H9 (cell line): ENCODE results near the gene ZNF224. TPM values are rescaled to one million over a fixed set of nuclear protein-coding genes. Genes with fewer than 3 reads are reported as not detected.

ENCODE experiments used
- DNase-seq: peaks from one replicate; pipeline ENCODE4 v3.0.0-alpha.2; 2017
- H2AFZ ChIP-seq: one replicate; pipeline ENCODE4 v1.6.1; 2013; ENCODE audit warnings: mild to moderate bottlenecking, low read length, control low read depth, moderate library complexity
- H2AK5ac ChIP-seq: 2 replicates; pipeline ENCODE4 v1.6.1; 2013; ENCODE audit warnings: low read length, control low read depth, mixed read lengths; ENCODE audit not compliant: insufficient read length
- H2BK120ac ChIP-seq: one replicate; pipeline ENCODE4 v1.6.1; 2013; ENCODE audit warnings: low read depth, mild to moderate bottlenecking, low read length, control low read depth, inconsistent platforms; ENCODE audit not compliant: poor library complexity, severe bottlenecking
- H2BK12ac ChIP-seq: 2 replicates; pipeline ENCODE4 v1.6.1; 2013; ENCODE audit warnings: low read length, control low read depth, mixed read lengths, low read depth; ENCODE audit not compliant: insufficient read length
- H2BK15ac ChIP-seq: 2 replicates; pipeline ENCODE4 v1.6.1; 2013; ENCODE audit warnings: low read depth, low read length, control low read depth
- H2BK20ac ChIP-seq: one replicate; pipeline ENCODE4 v1.6.1; 2013; ENCODE audit warnings: low read depth, mild to moderate bottlenecking, low read length, control low read depth, inconsistent platforms; ENCODE audit not compliant: poor library complexity, severe bottlenecking
- H2BK5ac ChIP-seq: 2 replicates; pipeline ENCODE4 v1.6.1; 2013; ENCODE audit warnings: low read length, control low read depth, mixed read lengths; ENCODE audit not compliant: insufficient read length
- H3K14ac ChIP-seq: 2 replicates; pipeline ENCODE4 v1.6.1; 2013; ENCODE audit warnings: low read length, control low read depth; ENCODE audit not compliant: insufficient read depth
- H3K18ac ChIP-seq: 2 replicates; pipeline ENCODE4 v1.6.1; 2013; ENCODE audit warnings: low read depth, mild to moderate bottlenecking, mixed read lengths, low read length, control low read depth; ENCODE audit not compliant: insufficient read length
- H3K23ac ChIP-seq: 2 replicates; pipeline ENCODE4 v1.6.1; 2013; ENCODE audit warnings: low read length, control low read depth, mixed read lengths, low read depth; ENCODE audit not compliant: insufficient read length
- H3K23me2 ChIP-seq: 2 replicates; pipeline ENCODE4 v1.6.1; 2013; ENCODE audit warnings: low read depth, mild to moderate bottlenecking, mixed read lengths, low read length, control low read depth; ENCODE audit not compliant: insufficient read length, poor library complexity, severe bottlenecking
- H3K27ac ChIP-seq: 2 replicates; pipeline ENCODE4 v1.5.1; 2013; ENCODE audit warnings: low read length, control low read depth, mixed read lengths, low read depth; ENCODE audit not compliant: insufficient read length
- H3K27me3 ChIP-seq: 2 replicates; pipeline ENCODE4 v1.6.1; 2013; ENCODE audit warnings: low read length, control low read depth, inconsistent platforms; ENCODE audit not compliant: insufficient read depth
- H3K4ac ChIP-seq: 2 replicates; pipeline ENCODE4 v1.6.1; 2013; ENCODE audit warnings: low read depth, mild to moderate bottlenecking, control low read depth, inconsistent platforms, low read length, moderate library complexity
- H3K4me1 ChIP-seq: 2 replicates; pipeline ENCODE4 v1.6.1; 2013; ENCODE audit warnings: low read length, control low read depth, inconsistent platforms; ENCODE audit not compliant: insufficient read depth
- H3K4me2 ChIP-seq: 2 replicates; pipeline ENCODE4 v1.6.1; 2013; ENCODE audit warnings: low read length, control low read depth, mixed read lengths; ENCODE audit not compliant: insufficient read length, insufficient read depth
- H3K56ac ChIP-seq: 2 replicates; pipeline ENCODE4 v1.6.1; 2013; ENCODE audit warnings: low read depth, mild to moderate bottlenecking, mixed read lengths, low read length, control low read depth; ENCODE audit not compliant: insufficient read length
- H3K79me1 ChIP-seq: 2 replicates; pipeline ENCODE4 v1.6.1; 2013; ENCODE audit warnings: low read depth, mild to moderate bottlenecking, moderate library complexity, low read length, control low read depth, inconsistent platforms; ENCODE audit not compliant: insufficient read depth, poor library complexity, severe bottlenecking
- H3K79me2 ChIP-seq: 2 replicates; pipeline ENCODE4 v1.6.1; 2013; ENCODE audit warnings: low read length, control low read depth, inconsistent platforms; ENCODE audit not compliant: insufficient read depth
- H3K9ac ChIP-seq: 2 replicates; pipeline ENCODE4 v1.6.1; 2013; ENCODE audit warnings: low read length, control low read depth, mixed read lengths; ENCODE audit not compliant: insufficient read length; ENCODE audit errors: extremely low read depth
- H3K9me3 ChIP-seq: one replicate; pipeline ENCODE4 v1.6.1; 2013; ENCODE audit warnings: low read depth, low read length, inconsistent platforms; ENCODE audit not compliant: control insufficient read depth
- H3T11ph ChIP-seq: one replicate; pipeline ENCODE4 v1.6.1; 2013; ENCODE audit warnings: mild to moderate bottlenecking, low read length, control low read depth, inconsistent platforms
- H4K20me1 ChIP-seq: one replicate; pipeline ENCODE4 v1.6.1; 2013; ENCODE audit not compliant: control insufficient read depth, insufficient read length, insufficient read depth
- H4K5ac ChIP-seq: 2 replicates; pipeline ENCODE4 v1.6.1; 2013; ENCODE audit warnings: low read depth, mild to moderate bottlenecking, mixed read lengths, low read length, control low read depth; ENCODE audit not compliant: insufficient read length
- H4K8ac ChIP-seq: replicated peaks from 2 replicates; pipeline ENCODE4 v1.6.1; 2013; ENCODE audit warnings: low read length, control low read depth, mixed read lengths, low read depth; ENCODE audit not compliant: insufficient read length
- H4K91ac ChIP-seq: 2 replicates; pipeline ENCODE4 v1.6.1; 2013; ENCODE audit warnings: low read depth, mild to moderate bottlenecking, moderate library complexity, mixed read lengths, low read length, control low read depth; ENCODE audit not compliant: insufficient read length
- H3K27ac Mint-ChIP-seq, 3 experiments: 2 replicates in 2 of 3; 3 replicates in 1 of 3; pipeline ENCODE4 v1.8.0; 2020 to 2021; ENCODE audit warnings: mixed read lengths in 3 of 3, mild to moderate bottlenecking in 1 of 3, moderate library complexity in 1 of 3
- H3K27me3 Mint-ChIP-seq: 2 replicates; pipeline ENCODE4 v1.8.0; 2021; ENCODE audit warnings: low read depth, mild to moderate bottlenecking, moderate library complexity, mixed read lengths
- H3K36me3 Mint-ChIP-seq, 3 experiments: 2 replicates in 2 of 3; 3 replicates in 1 of 3; pipeline ENCODE4 v1.8.0; 2020 to 2021; ENCODE audit warnings: low read depth in 3 of 3, mixed read lengths in 3 of 3; ENCODE audit not compliant: insufficient read depth in 1 of 3
- H3K4me1 Mint-ChIP-seq, 2 experiments: 2 replicates each; pipeline ENCODE4 v1.8.0; 2020; ENCODE audit warnings: mixed read lengths in 2 of 2
- H3K4me3 Mint-ChIP-seq, 2 experiments: 2 replicates in 1 of 2; 3 replicates in 1 of 2; pipeline ENCODE4 v1.8.0; 2020 to 2021; ENCODE audit warnings: mild to moderate bottlenecking in 2 of 2, mixed read lengths in 2 of 2, moderate library complexity in 1 of 2
- H3K9me3 Mint-ChIP-seq, 2 experiments: 2 replicates in 1 of 2; 3 replicates in 1 of 2; pipeline ENCODE4 v1.8.0; 2020; ENCODE audit warnings: mild to moderate bottlenecking in 2 of 2, mixed read lengths in 2 of 2, moderate library complexity in 1 of 2
- CTCF ChIP-seq: fragments of 200-600 bp; sonication (generic); conservative IDR thresholded peaks from 3 replicates; pipeline ENCODE4 v1.8.0; 2021; ENCODE audit warnings: antibody characterized with exemption, mild to moderate bottlenecking
- WGBS: extraction: QIAGEN DNeasy Blood & Tissue Kit; methylation state at CpG from one replicate; pipeline ENCODE4 v1.1.7; 2013; ENCODE audit warnings: missing lambda C conversion rate, low lambda C conversion rate, mixed read lengths; ENCODE audit not compliant: insufficient read length; ENCODE audit errors: extremely low coverage; 5-methylcytosine and 5-hydroxymethylcytosine counted together
- total RNA-seq: library from RNA; stranded (reverse); gene quantifications from 2 replicates; pipeline ENCODE4 v1.2.1, GENCODE V29; 2021

The ZNF224 gene
- total RNA-seq, 1 experiment from 2014 or later: 19.0 TPM

- Histone ChIP-seq H3K4ac (no peak within 1 kb of the TSS), H4K8ac (no peak within 1 kb of the TSS), H3K56ac (no peak within 1 kb of the TSS), H3K27ac (no peak within 1 kb of the TSS), H3T11ph (no peak within 1 kb of the TSS), H3K14ac (no peak within 1 kb of the TSS), H4K5ac (no peak within 1 kb of the TSS), H4K91ac (no peak within 1 kb of the TSS), H2BK12ac (no peak within 1 kb of the TSS), H3K79me2 (no peaks in the 10 kb centered on the region), H2AK5ac (no peak within 1 kb of the TSS), H3K23ac (no peak within 1 kb of the TSS), H3K18ac (no peak within 1 kb of the TSS), H2AFZ (peak within 1 kb of the TSS; percentile 68), H3K4me1 (no peaks in the 10 kb centered on the region), H2BK15ac (no peak within 1 kb of the TSS), H2BK5ac (no peak within 1 kb of the TSS), H3K79me1 (no peaks in the 10 kb centered on the region), H3K27me3 (no peaks in the 10 kb centered on the region; the same call in 1 of the 2 replicates), H3K9me3 (peaks cover under 1% of the 10 kb centered on the region), H2BK20ac (no peak within 1 kb of the TSS), H4K20me1 (no peaks in the 10 kb centered on the region), H3K4me2 (peak within 1 kb of the TSS; percentile 86), H3K9ac (peak within 1 kb of the TSS; percentile 27), H3K23me2 (peaks cover 14% of the 10 kb centered on the region), H2BK120ac (no peak within 1 kb of the TSS)
- H3K27ac Mint-ChIP-seq: peak within 1 kb of the TSS in 2 of 3 experiments; percentile 65 to 70; a peak in 3 of 7 replicates
- H3K27me3 Mint-ChIP-seq: peaks cover 33% of the 10 kb centered on the region
- no peak for TF ChIP-seq CTCF
- H3K4me3 Mint-ChIP-seq: peak within 1 kb of the TSS; percentile 88 to 89
- no CpG with 5 or more reads among the region's 40 CpGs for WGBS
- H3K9me3 Mint-ChIP-seq: peaks cover 33 to 39% of the 10 kb centered on the region in 2 experiments
- H3K36me3 Mint-ChIP-seq: peaks cover 19 to 30% (median 30%) of the 10 kb centered on the region in 3 experiments
- peaks cover 12 to 16% of the 10 kb centered on the region in 2 experiments for H3K4me1 Mint-ChIP-seq
- peak; percentile 95 for DNase-seq
These were observed 22.2 kb upstream of the ZNF224 start, which contains the start of gene ZNF284 for GRCh38 chr19:44071824-44072542. TSS of gene ZNF284 (plus strand) at chr19:44072159. CDS start at chr19:44076390, 4,231 bp downstream.
